Prostate gland (tissue), 2 donors: ENCODE results near the gene PCDHGA1. TPM values are rescaled to one million over a fixed set of nuclear protein-coding genes. Genes with fewer than 3 reads are reported as not detected.

ENCODE experiments used
- DNase-seq: peaks from one replicate; pipeline ENCODE4 v3.0.0-alpha.2; 2019; ENCODE audit warnings: low spot score
- H3K27ac ChIP-seq, 2 donors: fragments of 200-600 bp; sonication (generic); 2 replicates each; pipeline ENCODE4 v1.5.1; 2017 to 2019
- H3K27me3 ChIP-seq: fragments of 200-600 bp; sonication (generic); replicated peaks from 2 replicates; pipeline ENCODE4 v1.5.1; 2019; ENCODE audit not compliant: insufficient read depth
- H3K36me3 ChIP-seq, 2 donors: fragments of 200-600 bp; sonication (generic); 1 replicate in 1 of 2; 2 replicates in 1 of 2; pipeline versions ENCODE4 v1.5.1 to v1.8.1; 2017 to 2019
- H3K4me1 ChIP-seq: fragments of 200-600 bp; sonication (generic); replicated peaks from 2 replicates; pipeline ENCODE4 v1.5.1; 2019
- H3K4me3 ChIP-seq, 2 donors: fragments of 200-600 bp; sonication (generic); 2 replicates each; pipeline ENCODE4 v1.5.1; 2017 to 2019
- H3K9me3 ChIP-seq: fragments of 200-600 bp; sonication (generic); 2 replicates; pipeline ENCODE4 v1.5.1; 2017
- POLR2A ChIP-seq: fragments of 450-650 bp; IDR thresholded peaks from one replicate; pipeline ENCODE4 v1.6.1; 2016; ENCODE audit warnings: antibody characterized with exemption, mild to moderate bottlenecking
- POLR2AphosphoS5 ChIP-seq: sonication (generic); formaldehyde crosslinking; IDR thresholded peaks from one replicate; pipeline ENCODE4 v1.6.1; 2017; ENCODE audit warnings: antibody characterized with exemption
- WGBS: methylation state at CpG from one replicate; pipeline ENCODE4 v1.1.5; 2018; 5-methylcytosine and 5-hydroxymethylcytosine counted together
- intact Hi-C: fragments of 100-400 bp; cut with DNase I; formaldehyde crosslinking; loops from one replicate; pipeline ENCODE4 v1.14.2; 2022
- total RNA-seq, 2 donors: library from RNA; depleted of rRNA; stranded (reverse); fragments of >200 nt; gene quantifications; one replicate each; pipeline ENCODE4 v1.1.0, GENCODE V29; 2016
- TF ChIP-seq, protein P1 (sequence below), 4 experiments: fragments of 200-600 bp in 2 of 4; fragments of 450-650 bp in 2 of 4; sonication (generic) in 2 of 4; IDR thresholded peaks; 1 replicate in 3 of 4; 2 replicates in 1 of 4; pipeline ENCODE4 v1.5.1; 2016 to 2019; ENCODE audit warnings: antibody characterized with exemption in 4 of 4, mild to moderate bottlenecking in 2 of 4, moderate library complexity in 2 of 4

The PCDHGA1 gene
- total RNA-seq, 2 donors from 2014 or later, result 0.64 to 4.8 TPM

DNA sequence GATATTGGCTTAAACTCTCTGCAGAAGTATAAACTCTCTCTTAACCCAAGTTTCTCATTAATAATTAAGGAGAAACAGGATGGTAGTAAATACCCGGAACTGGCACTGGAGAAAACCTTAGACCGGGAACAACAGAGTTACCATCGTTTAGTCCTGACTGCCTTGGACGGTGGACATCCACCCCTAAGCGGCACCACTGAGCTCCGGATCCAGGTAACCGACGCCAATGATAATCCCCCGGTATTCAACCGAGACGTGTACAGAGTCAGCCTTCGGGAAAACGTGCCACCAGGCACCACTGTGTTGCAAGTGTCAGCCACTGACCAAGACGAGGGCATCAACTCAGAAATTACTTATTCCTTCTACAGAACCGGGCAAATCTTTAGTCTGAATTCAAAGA lies 68.3 kb downstream of the PCDHGA1 start:
- no peaks in the 10 kb centered on the region for H3K4me1 ChIP-seq
- no peak overlapping the region for H3K27ac ChIP-seq
- H3K9me3 ChIP-seq, result peaks cover 10% of the 10 kb centered on the region
- no peak for DNase-seq
- peaks cover 2% of the 10 kb centered on the region for H3K27me3 ChIP-seq
- TF ChIP-seq, protein P1, sequence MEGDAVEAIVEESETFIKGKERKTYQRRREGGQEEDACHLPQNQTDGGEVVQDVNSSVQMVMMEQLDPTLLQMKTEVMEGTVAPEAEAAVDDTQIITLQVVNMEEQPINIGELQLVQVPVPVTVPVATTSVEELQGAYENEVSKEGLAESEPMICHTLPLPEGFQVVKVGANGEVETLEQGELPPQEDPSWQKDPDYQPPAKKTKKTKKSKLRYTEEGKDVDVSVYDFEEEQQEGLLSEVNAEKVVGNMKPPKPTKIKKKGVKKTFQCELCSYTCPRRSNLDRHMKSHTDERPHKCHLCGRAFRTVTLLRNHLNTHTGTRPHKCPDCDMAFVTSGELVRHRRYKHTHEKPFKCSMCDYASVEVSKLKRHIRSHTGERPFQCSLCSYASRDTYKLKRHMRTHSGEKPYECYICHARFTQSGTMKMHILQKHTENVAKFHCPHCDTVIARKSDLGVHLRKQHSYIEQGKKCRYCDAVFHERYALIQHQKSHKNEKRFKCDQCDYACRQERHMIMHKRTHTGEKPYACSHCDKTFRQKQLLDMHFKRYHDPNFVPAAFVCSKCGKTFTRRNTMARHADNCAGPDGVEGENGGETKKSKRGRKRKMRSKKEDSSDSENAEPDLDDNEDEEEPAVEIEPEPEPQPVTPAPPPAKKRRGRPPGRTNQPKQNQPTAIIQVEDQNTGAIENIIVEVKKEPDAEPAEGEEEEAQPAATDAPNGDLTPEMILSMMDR (IDR thresholded peaks at IDR 0.05), result no peak
- TF ChIP-seq POLR2A, result no peak
- TF ChIP-seq POLR2AphosphoS5, result no peak
- WGBS, result 22% methylated on average over 15 of the region's 15 CpGs
- no peak overlapping the region for H3K4me3 ChIP-seq
- intact Hi-C loops, result no loop called here
- no peaks in the 10 kb centered on the region for H3K36me3 ChIP-seq

DNA sequence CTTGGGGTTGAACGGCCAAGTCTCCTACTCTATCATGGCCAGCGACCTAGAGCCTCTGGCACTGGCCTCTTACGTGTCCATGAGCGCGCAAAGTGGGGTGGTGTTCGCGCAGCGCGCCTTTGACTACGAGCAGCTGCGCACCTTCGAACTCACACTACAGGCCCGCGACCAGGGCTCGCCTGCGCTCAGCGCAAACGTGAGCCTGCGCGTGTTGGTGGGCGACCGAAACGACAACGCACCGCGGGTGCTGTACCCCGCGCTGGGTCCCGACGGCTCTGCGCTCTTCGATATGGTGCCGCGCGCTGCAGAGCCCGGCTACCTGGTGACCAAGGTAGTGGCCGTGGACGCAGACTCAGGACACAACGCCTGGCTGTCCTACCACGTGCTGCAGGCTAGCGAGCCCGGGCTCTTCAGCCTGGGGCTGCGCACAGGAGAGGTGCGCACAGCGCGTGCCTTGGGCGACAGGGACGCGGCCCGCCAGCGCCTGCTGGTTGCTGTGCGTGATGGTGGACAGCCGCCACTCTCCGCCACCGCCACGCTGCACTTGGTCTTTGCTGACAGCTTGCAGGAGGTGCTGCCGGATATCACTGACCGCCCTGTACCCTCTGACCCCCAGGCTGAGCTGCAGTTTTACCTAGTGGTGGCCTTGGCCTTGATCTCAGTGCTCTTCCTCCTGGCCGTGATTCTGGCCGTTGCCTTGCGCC lies 69.4 kb downstream of the PCDHGA1 start:
- Histone ChIP-seq H3K4me3 (no peak overlapping the region), H3K27ac (no peak overlapping the region), H3K36me3 (no peaks in the 10 kb centered on the region), H3K9me3 (peaks cover 10% of the 10 kb centered on the region), H3K27me3 (peaks cover under 1% of the 10 kb centered on the region), H3K4me1 (no peaks in the 10 kb centered on the region)
- TF ChIP-seq, protein P1 (IDR thresholded peaks at IDR 0.05), result no peak
- DNase-seq, result no peak
- intact Hi-C loops, result no loop called here
- WGBS, result 20% methylated on average over 56 of the region's 61 CpGs

DNA sequence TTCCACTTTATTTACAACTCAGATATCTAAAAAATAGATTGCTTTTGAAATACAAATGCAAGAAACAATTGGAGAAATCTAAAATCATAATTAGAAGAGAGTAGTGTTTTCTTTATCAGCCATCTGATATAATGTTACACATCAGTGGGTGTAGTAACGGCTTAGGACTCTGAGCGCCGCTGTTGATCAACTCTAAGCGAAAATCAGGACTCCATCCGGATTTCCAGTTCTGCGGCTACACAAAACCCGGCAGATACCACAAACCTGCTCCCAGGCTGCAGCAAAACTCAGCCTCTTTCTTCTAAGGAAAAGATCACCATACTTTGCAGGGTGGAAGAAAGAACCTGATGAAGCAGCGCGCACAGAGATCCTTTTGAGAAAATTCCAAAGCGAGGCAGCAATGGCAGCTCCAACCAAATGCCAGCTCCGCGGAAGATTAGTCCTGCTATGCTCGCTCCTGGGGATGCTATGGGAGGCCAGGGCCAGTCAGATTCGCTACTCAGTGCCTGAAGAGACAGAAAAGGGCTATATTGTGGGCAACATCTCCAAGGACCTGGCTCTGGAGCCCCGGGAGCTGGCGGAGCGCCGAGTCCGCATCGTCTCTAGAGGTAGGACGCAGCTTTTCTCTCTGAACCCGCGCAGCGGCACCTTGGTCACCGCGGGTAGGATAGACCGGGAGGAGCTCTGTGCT lies 72.4 kb downstream of the PCDHGA1 start, which contains the start of gene PCDHGA9:
Gene PCDHGA9 (plus strand): TSS at position 226 of the 691 bp plus-strand sequence. CDS start 175 bp downstream, at position 401.
- Histone ChIP-seq H3K27me3 (no peaks in the 10 kb centered on the region), H3K4me3 (peak within 1 kb of the TSS in 1 of 2 donors; percentile 8), H3K4me1 (no peaks in the 10 kb centered on the region), H3K9me3 (peaks cover 10% of the 10 kb centered on the region), H3K36me3 (no peaks in the 10 kb centered on the region), H3K27ac (no peak within 1 kb of the TSS)
- TF ChIP-seq, protein P1 (IDR thresholded peaks at IDR 0.05), result peak in 2 of 4 experiments; percentile 28 to 37
- no peak for TF ChIP-seq POLR2A
- DNase-seq, result no peak
- 14% methylated on average over 27 of the region's 27 CpGs for WGBS
- intact Hi-C loops, result no loop called here

DNA sequence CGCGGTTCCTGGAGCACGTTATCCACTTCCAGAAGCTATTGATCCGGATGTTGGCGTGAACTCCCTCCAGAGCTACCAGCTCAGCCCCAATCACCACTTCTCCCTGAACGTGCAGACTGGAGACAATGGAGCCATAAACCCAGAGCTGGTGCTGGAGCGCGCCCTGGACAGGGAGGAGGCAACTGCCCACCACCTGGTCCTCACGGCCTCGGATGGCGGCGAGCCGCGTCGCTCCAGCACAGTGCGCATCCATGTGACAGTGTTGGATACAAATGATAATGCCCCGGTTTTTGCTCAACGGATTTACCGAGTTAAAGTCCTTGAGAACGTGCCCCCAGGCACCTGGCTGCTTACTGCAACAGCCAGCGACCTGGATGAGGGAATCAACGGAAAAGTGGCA lies 73.1 kb downstream of the PCDHGA1 start:
- WGBS, result 22% methylated on average over 22 of the region's 22 CpGs
- H3K9me3 ChIP-seq, result peaks cover 10% of the 10 kb centered on the region
- no peak for DNase-seq
- intact Hi-C loops, result no loop called here
- no peaks in the 10 kb centered on the region for H3K4me1 ChIP-seq
- TF ChIP-seq, protein P1 (IDR thresholded peaks at IDR 0.05), result no peak
- no peak for TF ChIP-seq POLR2AphosphoS5
- no peak for TF ChIP-seq POLR2A
- H3K36me3 ChIP-seq, result no peaks in the 10 kb centered on the region
- no peaks in the 10 kb centered on the region for H3K27me3 ChIP-seq
- no peak overlapping the region for H3K27ac ChIP-seq
- no peak overlapping the region for H3K4me3 ChIP-seq
